ENCODE results near the gene SNX25.

The SNX25 gene

GRCh38 chr4:185370268-185370949, 161.0 kb downstream of the SNX25 start:
- no peak for DNase-seq (ENCODE audit: extremely low read depth in 1 of 2, low read depth in 1 of 2)

GRCh38 chr4:185371702-185372101, 162.3 kb downstream of the SNX25 start:
- DNase-seq (ENCODE audit: extremely low read depth in 1 of 2, low read depth in 1 of 2) = no peak

GRCh38 chr4:185374027-185374426, 164.6 kb downstream of the SNX25 start:
- no peak for DNase-seq (ENCODE audit: extremely low read depth in 1 of 2, low read depth in 1 of 2)

- DNase-seq (ENCODE audit: extremely low read depth in 1 of 2, low read depth in 1 of 2) = no peak
Observed at GRCh38 chr4:185374573-185374972, 165.2 kb downstream of the SNX25 start.

- DNase-seq (ENCODE audit: extremely low read depth in 1 of 2, low read depth in 1 of 2) = no peak
Observed at GRCh38 chr4:185378264-185378663, 168.9 kb downstream of the SNX25 start.

- no peak for DNase-seq (ENCODE audit: extremely low read depth in 1 of 2, low read depth in 1 of 2)
Observed at GRCh38 chr4:185379326-185380295, 170.2 kb downstream of the SNX25 start.

GRCh38 chr4:185380320-185380719, 170.9 kb downstream of the SNX25 start:
- no peak for DNase-seq (ENCODE audit: extremely low read depth in 1 of 2, low read depth in 1 of 2)

GRCh38 chr4:185381288-185382196, 172.1 kb downstream of the SNX25 start:
- no peak for DNase-seq (ENCODE audit: extremely low read depth in 1 of 2, low read depth in 1 of 2)

GRCh38 chr4:185382754-185383153, 173.4 kb downstream of the SNX25 start:
- DNase-seq (ENCODE audit: extremely low read depth in 1 of 2, low read depth in 1 of 2) = no peak

GRCh38 chr4:185383451-185383850, 174.1 kb downstream of the SNX25 start:
- DNase-seq (ENCODE audit: extremely low read depth in 1 of 2, low read depth in 1 of 2) = no peak

GRCh38 chr4:185384061-185384460, 174.7 kb downstream of the SNX25 start:
- no peak for DNase-seq (ENCODE audit: extremely low read depth in 1 of 2, low read depth in 1 of 2)

GRCh38 chr4:185384930-185385331, 175.5 kb downstream of the SNX25 start:
- no peak for DNase-seq (ENCODE audit: extremely low read depth in 1 of 2, low read depth in 1 of 2)

- DNase-seq (ENCODE audit: extremely low read depth in 1 of 2, low read depth in 1 of 2) = no peak
Observed at GRCh38 chr4:185387957-185388356, 178.6 kb downstream of the SNX25 start.

- DNase-seq (ENCODE audit: extremely low read depth in 1 of 2, low read depth in 1 of 2) = no peak
Observed at GRCh38 chr4:185390941-185391340, 181.5 kb downstream of the SNX25 start.

GRCh38 chr4:185392156-185392555, 182.8 kb downstream of the SNX25 start:
- DNase-seq (ENCODE audit: extremely low read depth in 1 of 2, low read depth in 1 of 2) = no peak

- no peak for DNase-seq (ENCODE audit: extremely low read depth in 1 of 2, low read depth in 1 of 2)
Observed at GRCh38 chr4:185394568-185395237, 185.3 kb downstream of the SNX25 start.

GRCh38 chr4:185395238-185395955, 186.0 kb downstream of the SNX25 start, which contains the start of gene LRP2BP:
Gene LRP2BP, minus strand, starts transcription at chr4:185395924. Its CDS starts 17,738 bp downstream, at chr4:185378186.
- no peak for DNase-seq (ENCODE audit: extremely low read depth in 1 of 2, low read depth in 1 of 2)

GRCh38 chr4:185395956-185396723, 186.7 kb downstream of the SNX25 start:
- peak; percentile 82 to 92 for DNase-seq (ENCODE audit: extremely low read depth in 1 of 2, low read depth in 1 of 2)

All from activated CD8-positive, alpha-beta memory T cell treated with anti-CD3 and anti-CD28 coated beads for 1 hour (primary cell).